ENCODE data around the gene GREB1. TPM values are rescaled to one million over a fixed set of nuclear protein-coding genes. Genes with fewer than 3 reads are reported as not detected.

GREB1 gene
- total and polyA plus RNA-seq, 4 experiments from 2014 or later, result 0.19 to 1.1 TPM; not detected in 2

DNA sequence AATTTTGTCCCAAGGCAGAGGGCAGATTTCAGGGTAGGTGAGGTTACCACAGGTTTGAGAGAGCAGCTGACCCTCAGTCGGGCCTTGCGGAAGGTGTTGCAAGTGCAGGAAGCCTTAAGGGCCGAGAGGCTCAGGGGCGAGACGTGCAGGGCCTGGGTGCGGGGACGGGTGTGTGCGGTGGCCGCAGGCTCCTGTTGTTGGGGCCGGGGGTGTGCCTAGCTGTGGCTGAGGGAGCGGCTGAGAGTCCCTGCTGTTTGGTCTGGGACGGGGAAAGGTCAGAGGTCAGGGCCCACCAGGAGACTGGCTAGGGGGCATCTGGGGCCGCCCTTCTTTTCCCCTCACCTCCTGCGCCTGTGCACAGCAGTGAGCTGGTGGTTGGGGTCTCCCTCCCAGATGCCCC lies 83.7 kb downstream of the GREB1 start:
- DNase-seq, result no peak
- Histone ChIP-seq H3K4me3 (ENCODE audit: low read length in 2 of 2) (no peak overlapping the region), H3K36me3 (ENCODE audit: insufficient read depth, low read length) (no peaks in the 10 kb centered on the region), H3K27me3 (ENCODE audit: insufficient read depth, low read length) (no peaks in the 10 kb centered on the region), H3K27ac (ENCODE audit: low read depth, low read length) (no peak overlapping the region), H3K4me1 (ENCODE audit: insufficient read depth, low read length) (no peaks in the 10 kb centered on the region), H3K9me3 (ENCODE audit: control insufficient read depth in 1 of 2, low read length in 2 of 2) (no peaks in the 10 kb centered on the region)
- ChIA-PET CTCF (ENCODE audit: partially characterized antibody) (interaction anchor here (1.8 kb wide), 1 partner anchor 35 kb away, joined by 5 read pairs; no protein-coding TSS in a partner anchor), POLR2A (ENCODE audit: partially characterized antibody) (no interaction called here)
- H3K9me3 Mint-ChIP-seq, result peaks cover 0 to 2% (median 0%) of the 10 kb centered on the region in 8 donors
- H3K4me3 Mint-ChIP-seq, result no peak overlapping the region
- peaks cover 0 to 1% (median 0%) of the 10 kb centered on the region in 4 donors for H3K4me1 Mint-ChIP-seq
- intact Hi-C loops (cut with micrococcal nuclease), result no loop called here
- peak overlapping the region in 1 of 7 donors; percentile 14 for H3K27ac Mint-ChIP-seq
- H3K27me3 Mint-ChIP-seq, result peaks cover 4 to 5% of the 10 kb centered on the region in 2 donors
- no peaks in the 10 kb centered on the region for H3K36me3 Mint-ChIP-seq

DNA sequence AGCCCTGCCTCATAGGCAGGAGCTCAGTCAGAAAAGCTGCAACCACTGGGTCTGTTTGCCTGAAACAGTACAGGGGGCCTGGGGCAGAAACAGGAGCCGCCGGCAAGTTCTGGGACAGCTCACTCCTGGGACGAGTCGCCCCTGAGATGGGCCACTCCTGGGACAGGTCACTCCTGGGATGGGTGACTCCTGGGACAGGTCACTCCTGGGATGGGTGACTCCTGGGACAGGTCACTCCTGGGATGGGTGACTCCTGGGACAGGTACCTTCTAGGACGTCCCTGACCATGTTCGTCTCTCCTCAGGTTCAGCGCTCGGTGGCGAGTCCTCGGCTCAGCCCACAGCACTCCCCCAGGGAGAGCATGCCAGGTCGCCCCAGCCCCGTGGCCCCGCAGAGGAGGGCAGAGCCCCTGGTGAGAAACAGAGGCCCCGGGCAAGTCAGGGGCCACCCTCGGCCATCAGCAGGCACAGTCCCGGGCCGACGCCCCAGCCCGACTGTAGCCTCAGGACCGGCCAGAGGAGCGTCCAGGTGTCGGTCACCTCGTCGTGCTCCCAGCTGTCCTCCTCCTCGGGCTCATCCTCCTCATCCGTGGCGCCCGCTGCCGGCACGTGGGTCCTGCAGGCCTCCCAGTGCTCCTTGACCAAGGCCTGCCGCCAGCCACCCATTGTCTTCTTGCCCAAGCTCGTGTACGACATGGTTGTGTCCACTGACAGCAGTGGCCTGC lies 84.3 kb downstream of the GREB1 start:
- CTCF ChIA-PET (ENCODE audit: partially characterized antibody), result interaction anchor here (1.8 kb wide), 1 partner anchor 36 kb away, joined by 5 read pairs; no protein-coding TSS in a partner anchor
- DNase-seq, result no peak
- H3K9me3 Mint-ChIP-seq, result peaks cover 0 to 2% (median 0%) of the 10 kb centered on the region in 8 donors
- no peak overlapping the region for H3K4me3 Mint-ChIP-seq
- Histone ChIP-seq H3K27ac (ENCODE audit: low read depth, low read length) (no peak overlapping the region), H3K4me1 (ENCODE audit: insufficient read depth, low read length) (no peaks in the 10 kb centered on the region), H3K4me3 (ENCODE audit: low read length in 2 of 2) (no peak overlapping the region), H3K36me3 (ENCODE audit: insufficient read depth, low read length) (no peaks in the 10 kb centered on the region), H3K27me3 (ENCODE audit: insufficient read depth, low read length) (no peaks in the 10 kb centered on the region), H3K9me3 (ENCODE audit: control insufficient read depth in 1 of 2, low read length in 2 of 2) (no peaks in the 10 kb centered on the region)
- H3K27ac Mint-ChIP-seq, result no peak overlapping the region
- peaks cover 0 to 1% (median 0%) of the 10 kb centered on the region in 4 donors for H3K4me1 Mint-ChIP-seq
- intact Hi-C loops (cut with micrococcal nuclease), result no loop called here
- peaks cover 4 to 7% of the 10 kb centered on the region in 2 donors for H3K27me3 Mint-ChIP-seq
- POLR2A ChIA-PET (ENCODE audit: partially characterized antibody), result no interaction called here
- H3K36me3 Mint-ChIP-seq, result no peaks in the 10 kb centered on the region

DNA sequence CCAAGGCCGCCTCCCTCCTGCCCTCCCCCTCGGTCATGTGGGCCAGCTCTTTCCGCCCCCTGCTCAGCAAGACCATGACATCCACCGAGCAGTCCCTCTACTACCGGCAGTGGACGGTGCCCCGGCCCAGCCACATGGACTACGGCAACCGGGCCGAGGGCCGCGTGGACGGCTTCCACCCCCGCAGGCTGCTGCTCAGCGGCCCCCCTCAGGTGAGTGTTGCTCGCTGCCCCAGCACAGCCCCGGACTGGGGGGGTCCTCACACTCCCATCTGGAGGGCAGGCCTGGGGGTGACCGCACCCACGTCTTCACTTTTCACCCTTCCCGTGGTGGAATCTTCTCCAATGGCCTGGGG lies 84.8 kb downstream of the GREB1 start:
- intact Hi-C loops (cut with micrococcal nuclease), result no loop called here
- Histone ChIP-seq H3K4me1 (ENCODE audit: insufficient read depth, low read length) (no peaks in the 10 kb centered on the region), H3K36me3 (ENCODE audit: insufficient read depth, low read length) (no peaks in the 10 kb centered on the region), H3K27ac (ENCODE audit: low read depth, low read length) (no peak overlapping the region), H3K27me3 (ENCODE audit: insufficient read depth, low read length) (no peaks in the 10 kb centered on the region), H3K9me3 (ENCODE audit: control insufficient read depth in 1 of 2, low read length in 2 of 2) (no peaks in the 10 kb centered on the region), H3K4me3 (ENCODE audit: low read length in 2 of 2) (no peak overlapping the region)
- no peaks in the 10 kb centered on the region for H3K36me3 Mint-ChIP-seq
- CTCF ChIA-PET (ENCODE audit: partially characterized antibody), result no interaction called here
- no peak overlapping the region for H3K27ac Mint-ChIP-seq
- no peak for DNase-seq
- H3K9me3 Mint-ChIP-seq, result peaks cover 0 to 2% (median 0%) of the 10 kb centered on the region in 8 donors
- H3K4me3 Mint-ChIP-seq, result no peak overlapping the region
- peaks cover 0 to 1% (median 0%) of the 10 kb centered on the region in 4 donors for H3K4me1 Mint-ChIP-seq
- POLR2A ChIA-PET (ENCODE audit: partially characterized antibody), result no interaction called here
- H3K27me3 Mint-ChIP-seq, result peaks cover 4 to 7% of the 10 kb centered on the region in 2 donors

DNA sequence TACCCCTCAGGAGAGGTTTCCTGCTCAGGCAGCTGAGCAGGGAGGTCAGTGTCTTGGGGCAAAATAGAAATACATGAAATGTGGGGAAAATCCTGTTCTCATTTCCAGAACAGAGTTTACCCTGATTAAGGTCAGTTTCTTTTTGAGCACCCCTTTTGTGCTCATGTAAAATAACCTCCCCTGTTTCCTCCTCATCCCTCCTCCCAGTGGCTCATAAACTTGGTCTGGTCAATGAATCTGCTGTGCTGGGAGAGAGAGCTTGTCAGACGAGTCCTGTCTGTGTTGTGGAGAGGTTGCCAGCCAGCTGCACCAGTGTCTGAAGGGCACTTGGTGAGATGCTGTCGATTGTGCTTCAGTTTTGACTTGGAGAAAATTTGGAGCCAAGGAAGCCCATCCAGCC lies 87.6 kb downstream of the GREB1 start:
- Mint-ChIP-seq H3K9me3 (peaks cover 0 to 2% (median 0%) of the 10 kb centered on the region in 8 donors), H3K27ac (no peak overlapping the region), H3K4me1 (peaks cover 0 to 2% (median under 1%) of the 10 kb centered on the region in 4 donors), H3K4me3 (no peak overlapping the region), H3K27me3 (peaks cover 4 to 5% of the 10 kb centered on the region in 2 donors), H3K36me3 (no peaks in the 10 kb centered on the region)
- intact Hi-C loops (cut with micrococcal nuclease), result no loop called here
- no peak overlapping the region for H3K27ac ChIP-seq (ENCODE audit: low read depth, low read length)
- POLR2A ChIA-PET (ENCODE audit: partially characterized antibody), result no interaction called here
- no peaks in the 10 kb centered on the region for H3K9me3 ChIP-seq (ENCODE audit: control insufficient read depth in 1 of 2, low read length in 2 of 2)
- no peak overlapping the region for H3K4me3 ChIP-seq (ENCODE audit: low read length in 2 of 2)
- H3K36me3 ChIP-seq (ENCODE audit: insufficient read depth, low read length), result no peaks in the 10 kb centered on the region
- H3K27me3 ChIP-seq (ENCODE audit: insufficient read depth, low read length), result no peaks in the 10 kb centered on the region
- CTCF ChIA-PET (ENCODE audit: partially characterized antibody), result no interaction called here
- DNase-seq, result no peak
- no peaks in the 10 kb centered on the region for H3K4me1 ChIP-seq (ENCODE audit: insufficient read depth, low read length)

DNA sequence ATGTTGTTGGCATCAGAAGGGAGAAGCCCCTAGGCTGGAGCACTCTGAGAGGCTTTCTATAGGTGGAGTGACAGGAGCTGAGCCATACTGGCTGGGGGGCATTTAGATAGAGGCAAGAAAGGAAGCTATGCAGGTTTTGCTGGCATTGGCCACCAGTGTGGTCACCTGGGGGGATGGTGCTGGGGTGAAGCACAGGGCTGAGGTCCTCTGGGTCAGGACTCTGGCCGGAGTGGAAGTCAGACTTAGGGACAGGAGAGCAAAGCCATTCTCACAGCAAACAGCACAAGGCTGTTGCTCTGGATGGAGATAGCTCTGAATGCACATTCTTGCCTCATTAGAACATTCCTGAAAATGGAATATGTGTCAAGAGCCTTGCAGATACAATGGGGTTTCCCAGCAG lies 88.8 kb downstream of the GREB1 start:
- Mint-ChIP-seq H3K4me1 (peaks cover 0 to 1% (median under 1%) of the 10 kb centered on the region in 4 donors), H3K27ac (no peak overlapping the region), H3K9me3 (peaks cover 0 to 8% (median 0%) of the 10 kb centered on the region in 8 donors), H3K4me3 (no peak overlapping the region), H3K36me3 (no peaks in the 10 kb centered on the region), H3K27me3 (peaks cover 4 to 5% of the 10 kb centered on the region in 2 donors)
- Histone ChIP-seq H3K36me3 (ENCODE audit: insufficient read depth, low read length) (no peaks in the 10 kb centered on the region), H3K27me3 (ENCODE audit: insufficient read depth, low read length) (no peaks in the 10 kb centered on the region), H3K27ac (ENCODE audit: low read depth, low read length) (no peak overlapping the region), H3K9me3 (ENCODE audit: control insufficient read depth in 1 of 2, low read length in 2 of 2) (no peaks in the 10 kb centered on the region), H3K4me1 (ENCODE audit: insufficient read depth, low read length) (no peaks in the 10 kb centered on the region), H3K4me3 (ENCODE audit: low read length in 2 of 2) (no peak overlapping the region)
- intact Hi-C loops (cut with micrococcal nuclease), result no loop called here
- no peak for DNase-seq
- ChIA-PET CTCF (ENCODE audit: partially characterized antibody) (no interaction called here), POLR2A (ENCODE audit: partially characterized antibody) (no interaction called here)

DNA sequence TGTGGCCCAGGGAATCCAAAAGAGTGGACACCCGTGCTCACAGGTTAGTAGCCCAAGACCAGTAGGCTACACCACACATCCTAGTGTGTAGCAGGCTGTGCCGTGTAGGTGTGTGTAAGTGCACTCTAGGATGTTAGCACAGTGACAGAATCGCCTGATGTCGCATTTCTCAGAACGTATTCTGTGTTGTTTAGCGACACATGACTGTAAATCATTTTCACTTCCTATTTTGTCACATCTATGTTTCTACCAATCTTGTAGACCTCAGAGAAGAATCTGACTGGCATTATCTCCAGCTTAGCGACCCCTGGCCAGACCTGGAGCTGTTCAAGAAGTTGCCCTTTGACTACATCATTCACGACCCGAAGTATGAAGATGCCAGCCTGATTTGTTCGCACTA lies 91.0 kb downstream of the GREB1 start:
- Mint-ChIP-seq H3K4me1 (peaks cover 0 to 1% (median under 1%) of the 10 kb centered on the region in 4 donors), H3K27ac (no peak overlapping the region), H3K36me3 (no peaks in the 10 kb centered on the region), H3K27me3 (peaks cover 3 to 5% of the 10 kb centered on the region in 2 donors), H3K9me3 (peaks cover 0 to 8% (median 0%) of the 10 kb centered on the region in 8 donors), H3K4me3 (no peak overlapping the region)
- no peak for DNase-seq
- CTCF ChIA-PET (ENCODE audit: partially characterized antibody), result no interaction called here
- Histone ChIP-seq H3K4me3 (ENCODE audit: low read length in 2 of 2) (no peak overlapping the region), H3K27me3 (ENCODE audit: insufficient read depth, low read length) (no peaks in the 10 kb centered on the region), H3K27ac (ENCODE audit: low read depth, low read length) (no peak overlapping the region), H3K36me3 (ENCODE audit: insufficient read depth, low read length) (no peaks in the 10 kb centered on the region), H3K4me1 (ENCODE audit: insufficient read depth, low read length) (no peaks in the 10 kb centered on the region), H3K9me3 (ENCODE audit: control insufficient read depth in 1 of 2, low read length in 2 of 2) (no peaks in the 10 kb centered on the region)
- intact Hi-C loops (cut with micrococcal nuclease), result no loop called here
- POLR2A ChIA-PET (ENCODE audit: partially characterized antibody), result no interaction called here

DNA sequence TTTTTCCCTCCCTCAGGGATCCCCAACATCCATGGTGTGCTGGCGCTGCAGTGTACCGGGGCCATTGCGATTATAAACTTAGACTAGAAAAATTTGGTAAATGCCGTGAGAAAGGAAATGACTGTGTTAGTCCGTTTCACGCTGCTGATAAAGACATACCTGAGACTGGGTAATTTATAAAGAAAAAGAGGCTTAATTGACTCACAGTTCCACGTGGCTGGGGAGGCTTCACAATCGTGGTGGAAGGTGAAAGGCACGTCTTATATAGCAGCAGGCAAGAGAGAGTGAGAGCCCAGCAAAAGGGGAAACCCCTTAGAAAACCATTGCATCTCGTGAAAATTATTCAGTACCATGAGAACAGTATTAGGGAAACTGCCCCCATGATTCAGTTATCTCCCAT lies 91.8 kb downstream of the GREB1 start:
- CTCF ChIA-PET (ENCODE audit: partially characterized antibody), result no interaction called here
- no peak overlapping the region for H3K27ac ChIP-seq (ENCODE audit: low read depth, low read length)
- H3K4me1 ChIP-seq (ENCODE audit: insufficient read depth, low read length), result no peaks in the 10 kb centered on the region
- H3K4me3 ChIP-seq (ENCODE audit: low read length in 2 of 2), result no peak overlapping the region
- POLR2A ChIA-PET (ENCODE audit: partially characterized antibody), result no interaction called here
- no peaks in the 10 kb centered on the region for H3K9me3 ChIP-seq (ENCODE audit: control insufficient read depth in 1 of 2, low read length in 2 of 2)
- no peaks in the 10 kb centered on the region for H3K36me3 ChIP-seq (ENCODE audit: insufficient read depth, low read length)
- H3K27me3 ChIP-seq (ENCODE audit: insufficient read depth, low read length), result no peaks in the 10 kb centered on the region
- H3K27me3 Mint-ChIP-seq, result peaks cover 3 to 5% of the 10 kb centered on the region in 2 donors
- peaks cover 0 to 1% (median under 1%) of the 10 kb centered on the region in 4 donors for H3K4me1 Mint-ChIP-seq
- peaks cover 0 to 8% (median 0%) of the 10 kb centered on the region in 8 donors for H3K9me3 Mint-ChIP-seq
- no peak overlapping the region for H3K4me3 Mint-ChIP-seq
- no peak overlapping the region for H3K27ac Mint-ChIP-seq
- H3K36me3 Mint-ChIP-seq, result no peaks in the 10 kb centered on the region
- intact Hi-C loops (cut with micrococcal nuclease), result no loop called here
- DNase-seq, result no peak

Data from CD4-positive, alpha-beta memory T cell (primary cell).